Activated B cell treated with CpG ODN at 0.5 μM for 24 hours (primary cell): Measurements from ENCODE around the gene DUSP7. TPM values are rescaled to one million over a fixed set of nuclear protein-coding genes. Genes with fewer than 3 reads are reported as not detected.
"Not testable (repeated sequence)": the region's sequence is repeated elsewhere in the genome, so short reads cannot be mapped to it uniquely, and the experiment has no call there.

Experiments used
- ATAC-seq: fragments of 200-7000 bp; cut with Tn5 transposase; one replicate; pipeline ENCODE4 v1.10.0; 2021; ENCODE audit warnings: low read depth, mild to moderate bottlenecking, moderate library complexity
- CTCF ChIA-PET: fragments of 350-600 bp; sonication (Branson Sonifier 250); formaldehyde crosslinking; loops from one replicate; lab custom pipeline; 2021; ENCODE audit warnings: antibody characterized with exemption; lab: Charles Lee
- POLR2A ChIA-PET: fragments of 350-600 bp; sonication (Branson Sonifier 250); formaldehyde crosslinking; loops from one replicate; lab custom pipeline; 2021; ENCODE audit warnings: antibody characterized with exemption; lab: Charles Lee
- DNase-seq: peaks from one replicate; pipeline ENCODE4 v3.0.0; 2022
- H3K27ac Mint-ChIP-seq: one replicate; pipeline ENCODE4 v1.8.0; 2020; ENCODE audit warnings: mixed read lengths
- H3K27me3 Mint-ChIP-seq: one replicate; pipeline ENCODE4 v1.8.0; 2021; ENCODE audit warnings: mixed read lengths
- H3K36me3 Mint-ChIP-seq: one replicate; pipeline ENCODE4 v1.8.0; 2021; ENCODE audit warnings: low read depth, mixed read lengths
- H3K4me1 Mint-ChIP-seq: one replicate; pipeline ENCODE4 v1.8.0; 2021; ENCODE audit warnings: mixed read lengths
- H3K4me3 Mint-ChIP-seq: one replicate; pipeline ENCODE4 v1.8.0; 2020; ENCODE audit warnings: mild to moderate bottlenecking, mixed read lengths
- H3K9me3 Mint-ChIP-seq: one replicate; pipeline ENCODE4 v1.8.0; 2020; ENCODE audit warnings: mixed read lengths
- intact Hi-C: fragments of 100-400 bp; cut with micrococcal nuclease; formaldehyde crosslinking; loops from one replicate; pipeline ENCODE4 v1.15.1; 2024
- total RNA-seq: library from RNA; stranded (reverse); gene quantifications from 2 replicates; pipeline ENCODE4 v1.2.3, GENCODE V29; 2022
- TF ChIP-seq, protein P1 (sequence below): fragments of 200-600 bp; IDR thresholded peaks from one replicate; pipeline ENCODE4 v1.8.0; 2022; ENCODE audit warnings: antibody characterized with exemption, mild to moderate bottlenecking

Gene DUSP7
- total RNA-seq, 1 donor from 2014 or later: 4.3 TPM

DNA sequence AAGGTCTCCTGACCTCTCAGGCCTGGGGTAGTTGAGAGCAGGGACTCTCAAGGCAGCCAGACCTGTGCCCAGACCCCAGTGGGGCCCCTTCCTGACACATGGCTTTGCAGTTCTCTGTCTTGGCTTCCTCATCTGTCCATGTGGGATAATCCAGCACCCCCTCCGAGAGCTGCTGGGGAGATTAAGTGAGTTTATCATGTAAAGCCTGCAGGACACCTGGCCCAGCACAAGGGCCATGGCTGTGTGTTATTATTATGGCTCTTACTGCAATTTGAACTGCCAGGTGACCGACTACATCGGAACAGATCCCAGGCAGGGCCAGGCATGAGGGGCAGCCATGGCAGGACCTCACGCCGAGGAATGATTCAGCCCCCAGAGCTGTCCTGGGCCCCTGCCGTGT, 12.6 kb downstream of the DUSP7 start:
- H3K27ac Mint-ChIP-seq: no peak overlapping the region
- POLR2A ChIA-PET: no interaction called here
- peaks cover 2% of the 10 kb centered on the region for H3K36me3 Mint-ChIP-seq
- TF ChIP-seq, protein P1, sequence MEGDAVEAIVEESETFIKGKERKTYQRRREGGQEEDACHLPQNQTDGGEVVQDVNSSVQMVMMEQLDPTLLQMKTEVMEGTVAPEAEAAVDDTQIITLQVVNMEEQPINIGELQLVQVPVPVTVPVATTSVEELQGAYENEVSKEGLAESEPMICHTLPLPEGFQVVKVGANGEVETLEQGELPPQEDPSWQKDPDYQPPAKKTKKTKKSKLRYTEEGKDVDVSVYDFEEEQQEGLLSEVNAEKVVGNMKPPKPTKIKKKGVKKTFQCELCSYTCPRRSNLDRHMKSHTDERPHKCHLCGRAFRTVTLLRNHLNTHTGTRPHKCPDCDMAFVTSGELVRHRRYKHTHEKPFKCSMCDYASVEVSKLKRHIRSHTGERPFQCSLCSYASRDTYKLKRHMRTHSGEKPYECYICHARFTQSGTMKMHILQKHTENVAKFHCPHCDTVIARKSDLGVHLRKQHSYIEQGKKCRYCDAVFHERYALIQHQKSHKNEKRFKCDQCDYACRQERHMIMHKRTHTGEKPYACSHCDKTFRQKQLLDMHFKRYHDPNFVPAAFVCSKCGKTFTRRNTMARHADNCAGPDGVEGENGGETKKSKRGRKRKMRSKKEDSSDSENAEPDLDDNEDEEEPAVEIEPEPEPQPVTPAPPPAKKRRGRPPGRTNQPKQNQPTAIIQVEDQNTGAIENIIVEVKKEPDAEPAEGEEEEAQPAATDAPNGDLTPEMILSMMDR: no peak
- H3K4me1 Mint-ChIP-seq: no peaks in the 10 kb centered on the region
- ATAC-seq (no peak), DNase-seq (no peak)
- H3K9me3 Mint-ChIP-seq: no peaks in the 10 kb centered on the region
- intact Hi-C loops: no loop called here
- CTCF ChIA-PET: no interaction called here
- peaks cover 2% of the 10 kb centered on the region for H3K27me3 Mint-ChIP-seq
- no peak overlapping the region for H3K4me3 Mint-ChIP-seq

DNA sequence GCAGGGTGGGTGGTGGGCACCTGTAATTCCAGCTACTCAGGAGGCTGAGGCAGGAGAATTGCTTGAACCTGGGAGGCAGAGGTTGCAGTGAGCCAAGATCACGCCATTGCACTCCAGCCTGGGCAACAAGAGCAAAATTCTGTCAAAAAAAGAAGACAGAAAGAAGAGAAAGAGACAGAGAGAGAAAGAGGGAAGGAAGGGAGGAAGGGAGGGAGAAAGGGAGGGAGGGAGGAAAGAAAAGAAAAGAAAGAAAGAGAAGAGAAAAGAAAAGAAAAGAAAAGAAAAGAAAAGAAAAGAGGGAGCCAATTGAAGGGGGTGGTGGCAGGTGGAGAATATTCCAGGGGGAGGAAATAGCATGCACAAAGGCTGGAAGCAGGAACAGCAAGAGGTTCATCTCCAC, 13.3 kb downstream of the DUSP7 start:
- POLR2A ChIA-PET, H3K27me3 Mint-ChIP-seq, H3K36me3 Mint-ChIP-seq, ATAC-seq, H3K4me3 Mint-ChIP-seq, CTCF ChIA-PET, H3K4me1 Mint-ChIP-seq, DNase-seq, H3K27ac Mint-ChIP-seq, H3K9me3 Mint-ChIP-seq, intact Hi-C loops: not testable (repeated sequence)

DNA sequence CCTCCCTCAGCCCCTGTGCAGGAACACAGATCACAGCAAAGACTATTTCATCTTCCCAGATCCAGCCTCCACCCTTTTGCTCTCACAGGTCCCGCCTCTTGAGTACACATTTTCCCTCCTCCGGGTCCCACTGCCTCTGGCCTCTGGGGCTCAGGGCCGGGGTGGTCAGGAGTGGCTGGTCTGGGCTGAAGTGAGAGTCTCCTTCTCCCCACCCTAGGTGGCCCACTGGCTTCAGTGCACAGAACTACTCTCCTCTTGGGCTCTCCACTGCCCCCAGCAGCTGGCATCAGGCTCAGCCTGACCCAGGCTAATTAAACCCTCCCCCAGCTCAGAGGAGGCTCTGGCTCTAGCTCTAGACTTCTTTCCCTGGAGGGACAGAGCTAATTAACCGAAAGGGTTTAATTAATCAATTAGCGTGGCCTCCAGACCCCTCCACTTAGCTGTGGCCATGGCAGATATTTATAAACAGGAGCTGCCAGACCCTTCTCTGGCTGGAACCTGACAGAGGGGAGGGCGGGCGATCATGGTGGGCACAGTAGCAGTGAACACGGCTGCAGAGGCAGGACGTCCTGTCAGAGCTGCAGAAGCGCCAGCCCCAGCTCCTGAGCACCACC, 15.1 kb downstream of the DUSP7 start:
- TF ChIP-seq, protein P1: no peak
- ATAC-seq (no peak), DNase-seq (no peak)
- POLR2A ChIA-PET: interaction anchor here (0.7 kb wide), 1 partner anchor 15 kb away, joined by 3 read pairs; the partner anchor contains the start of gene DUSP7
- no peaks in the 10 kb centered on the region for H3K9me3 Mint-ChIP-seq
- no peak overlapping the region for H3K4me3 Mint-ChIP-seq
- no peaks in the 10 kb centered on the region for H3K36me3 Mint-ChIP-seq
- CTCF ChIA-PET: no interaction called here
- no peak overlapping the region for H3K27ac Mint-ChIP-seq
- peaks cover under 1% of the 10 kb centered on the region for H3K4me1 Mint-ChIP-seq
- intact Hi-C loops: no loop called here
- H3K27me3 Mint-ChIP-seq: peaks cover 2% of the 10 kb centered on the region

DNA sequence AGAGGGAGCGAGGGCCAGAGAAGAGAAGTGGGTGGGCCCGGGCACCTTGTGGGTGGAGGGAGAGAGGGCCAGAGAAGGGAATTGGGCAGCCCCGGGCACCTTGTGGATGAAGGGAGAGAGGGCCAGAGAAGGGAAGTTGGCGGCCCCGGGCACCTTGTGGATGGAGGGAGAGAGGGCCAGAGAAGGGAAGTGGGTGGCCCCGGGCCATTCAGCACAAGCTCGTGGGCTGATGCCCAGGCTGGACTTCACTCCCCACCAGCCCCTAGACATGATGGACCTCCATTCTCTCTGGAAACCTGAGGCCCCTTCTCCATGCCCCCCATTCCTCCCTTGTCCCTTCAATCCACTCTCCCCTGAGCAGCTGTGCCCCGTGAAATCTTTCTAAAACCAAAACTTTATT, 15.8 kb downstream of the DUSP7 start:
- intact Hi-C loops: no loop called here
- ChIA-PET CTCF (no interaction called here), POLR2A (no interaction called here)
- Mint-ChIP-seq H3K4me3 (no peak overlapping the region), H3K27ac (no peak overlapping the region), H3K36me3 (no peaks in the 10 kb centered on the region), H3K4me1 (peaks cover 4% of the 10 kb centered on the region), H3K27me3 (peaks cover 2% of the 10 kb centered on the region), H3K9me3 (no peaks in the 10 kb centered on the region)
- ATAC-seq (no peak), DNase-seq (no peak)
- TF ChIP-seq, protein P1: no peak

DNA sequence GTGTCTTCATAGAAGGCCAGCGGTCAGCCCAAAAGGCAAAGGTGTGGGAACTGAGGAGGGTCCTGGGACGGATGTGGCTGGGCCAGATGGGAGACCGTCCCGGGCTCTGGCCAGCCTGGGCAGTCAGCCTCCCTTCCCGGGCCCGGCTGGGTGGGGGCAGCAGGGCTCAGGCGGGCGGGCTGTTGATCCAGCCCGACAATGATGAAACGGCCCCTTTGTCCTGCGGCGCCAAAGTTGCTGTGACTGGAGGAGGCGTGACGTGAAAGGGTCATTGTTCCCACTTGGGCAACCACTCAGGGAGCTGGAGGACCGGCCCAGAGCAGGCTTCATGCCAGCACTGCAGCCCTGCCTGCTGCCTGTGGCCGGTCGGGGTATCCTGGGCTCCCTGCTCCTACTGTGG, 16.5 kb downstream of the DUSP7 start:
- H3K36me3 Mint-ChIP-seq: no peaks in the 10 kb centered on the region

More for the DNA sequence above, 16.5 kb downstream of the DUSP7 start:
- Mint-ChIP-seq H3K27me3 (peaks cover 2% of the 10 kb centered on the region), H3K9me3 (no peaks in the 10 kb centered on the region), H3K27ac (no peak overlapping the region), H3K4me3 (no peak overlapping the region), H3K4me1 (peaks cover 4% of the 10 kb centered on the region)
- POLR2A ChIA-PET: no interaction called here
- ATAC-seq (no peak), DNase-seq (no peak)
- intact Hi-C loops: no loop called here
- TF ChIP-seq, protein P1: no peak
- CTCF ChIA-PET: no interaction called here
